IMR-90 (cell line): ENCODE results near the gene MYCBP2. TPM values are rescaled to one million over a fixed set of nuclear protein-coding genes. Genes with fewer than 3 reads are reported as not detected.

Experiments used
- ATAC-seq: fragments of 200-7000 bp; cut with Tn5 transposase; 2 replicates; pipeline ENCODE4 v1.9.1; 2020; ENCODE audit warnings: low read depth, mild to moderate bottlenecking, moderate library complexity
- BruUV-seq: library from RNA; stranded (reverse); fragments of 400-500 nt; replicated peaks from 2 replicates; lab custom pipeline; 2021; lab: Mats Ljungman, UMichigan
- CTCF ChIA-PET: fragments of 300-600 bp; formaldehyde crosslinking; extraction: SDS; loops from one replicate; lab custom pipeline; 2021; ENCODE audit warnings: antibody characterized with exemption; lab: Yijun Ruan, JAX
- POLR2A ChIA-PET: fragments of 300-600 bp; sonication (Branson Sonifier 250); formaldehyde crosslinking; loops from one replicate; lab custom pipeline; 2022; ENCODE audit warnings: antibody characterized with exemption; ENCODE audit not compliant: unreplicated experiment; lab: Charles Lee
- DNase-seq: peaks from one replicate; pipeline ENCODE4 v3.0.0; 2013
- H2AFZ ChIP-seq: replicated peaks from 2 replicates; pipeline ENCODE3; 2013; ENCODE audit warnings: low read length, mild to moderate bottlenecking; ENCODE audit not compliant: poor library complexity
- H2AK5ac ChIP-seq: 2 replicates; pipeline ENCODE4 v1.6.1; 2013; ENCODE audit warnings: low read depth, low read length, inconsistent platforms
- H2AK9ac ChIP-seq: replicated peaks from 2 replicates; pipeline ENCODE3; 2013; ENCODE audit warnings: mild to moderate bottlenecking, low read depth, low read length, moderate library complexity; ENCODE audit not compliant: poor library complexity
- H2BK120ac ChIP-seq: 2 replicates; pipeline ENCODE4 v1.6.1; 2013; ENCODE audit warnings: low read depth, low read length, inconsistent platforms
- H2BK15ac ChIP-seq: 3 replicates; pipeline ENCODE4 v1.6.1; 2013; ENCODE audit warnings: low read depth, low read length, inconsistent platforms
- H2BK20ac ChIP-seq: 2 replicates; pipeline ENCODE4 v1.6.1; 2013; ENCODE audit warnings: low read depth, mild to moderate bottlenecking, inconsistent platforms, low read length, moderate library complexity
- H2BK5ac ChIP-seq: 2 replicates; pipeline ENCODE4 v1.6.1; 2013; ENCODE audit warnings: mild to moderate bottlenecking, low read depth, low read length, inconsistent platforms; ENCODE audit not compliant: poor library complexity, severe bottlenecking
- H3K14ac ChIP-seq: replicated peaks from 2 replicates; pipeline ENCODE4 v1.6.1; 2013; ENCODE audit warnings: low read depth, low read length, inconsistent platforms
- H3K18ac ChIP-seq: 2 replicates; pipeline ENCODE4 v1.6.1; 2013; ENCODE audit warnings: low read depth, low read length, control low read depth
- H3K23ac ChIP-seq: 2 replicates; pipeline ENCODE4 v1.6.1; 2013; ENCODE audit warnings: low read depth, low read length, inconsistent platforms
- H3K27ac ChIP-seq: 2 replicates; pipeline ENCODE4 v1.5.1; 2013; ENCODE audit warnings: mild to moderate bottlenecking, control low read depth, low read length; ENCODE audit not compliant: insufficient read depth
- H3K27me3 ChIP-seq: 2 replicates; pipeline ENCODE4 v1.6.1; 2013; ENCODE audit warnings: low read length; ENCODE audit not compliant: control insufficient read depth, insufficient read depth
- H3K36me3 ChIP-seq: 2 replicates; pipeline ENCODE4 v1.6.1; 2013; ENCODE audit warnings: low read length, mixed read lengths; ENCODE audit not compliant: control insufficient read depth, insufficient read depth
- H3K4ac ChIP-seq: 2 replicates; pipeline ENCODE4 v1.6.1; 2013; ENCODE audit warnings: low read depth, low read length, inconsistent platforms
- H3K4me1 ChIP-seq: 2 replicates; pipeline ENCODE4 v1.6.1; 2013; ENCODE audit warnings: low read length, mixed read lengths; ENCODE audit not compliant: control insufficient read depth, insufficient read depth
- H3K4me2 ChIP-seq: 2 replicates; pipeline ENCODE4 v1.6.1; 2013; ENCODE audit warnings: low read depth, mild to moderate bottlenecking, control low read depth, low read length, moderate library complexity
- H3K4me3 ChIP-seq: 2 replicates; pipeline ENCODE4 v1.5.1; 2013; ENCODE audit warnings: low read depth, mild to moderate bottlenecking, control low read depth, low read length, moderate library complexity; ENCODE audit not compliant: insufficient read depth
- H3K56ac ChIP-seq: 2 replicates; pipeline ENCODE4 v1.6.1; 2013; ENCODE audit warnings: low read length, inconsistent platforms; ENCODE audit not compliant: insufficient read depth; ENCODE audit errors: extremely low read depth
- H3K79me1 ChIP-seq, 2 experiments: 2 replicates each; pipeline ENCODE4 v1.6.1; 2013; ENCODE audit warnings: low read length in 2 of 2, inconsistent platforms in 1 of 2, low read depth in 1 of 2
- H3K9ac ChIP-seq: 2 replicates; pipeline ENCODE4 v1.6.1; 2013; ENCODE audit warnings: low read depth, low read length, control low read depth
- H3K9me1 ChIP-seq: 2 replicates; pipeline ENCODE4 v1.6.1; 2013; ENCODE audit warnings: low read length, inconsistent platforms; ENCODE audit not compliant: insufficient read depth
- H3K9me3 ChIP-seq: 2 replicates; pipeline ENCODE4 v1.6.1; 2013; ENCODE audit warnings: low read length; ENCODE audit not compliant: control insufficient read depth, insufficient read depth
- H4K20me1 ChIP-seq: 2 replicates; pipeline ENCODE4 v1.6.1; 2013; ENCODE audit warnings: low read length, inconsistent platforms; ENCODE audit not compliant: insufficient read depth
- H4K5ac ChIP-seq: 2 replicates; pipeline ENCODE4 v1.6.1; 2013; ENCODE audit warnings: mild to moderate bottlenecking, low read depth, low read length, control low read depth
- H4K8ac ChIP-seq, 2 experiments: 2 replicates each; pipeline ENCODE4 v1.6.1; 2013; ENCODE audit warnings: low read depth in 2 of 2, low read length in 2 of 2, control low read depth in 1 of 2, inconsistent platforms in 1 of 2
- H4K91ac ChIP-seq: 2 replicates; pipeline ENCODE4 v1.6.1; 2013; ENCODE audit warnings: low read depth, low read length, inconsistent platforms; ENCODE audit not compliant: insufficient read depth
- CHD1 ChIP-seq: IDR thresholded peaks from 2 replicates; pipeline ENCODE4 v1.6.1; 2012; ENCODE audit warnings: low read depth, low read length, improper control_type of control experiment
- RCOR1 ChIP-seq: IDR thresholded peaks from 2 replicates; pipeline ENCODE4 v1.6.1; 2012; ENCODE audit warnings: mild to moderate bottlenecking, low read length, improper control_type of control experiment; ENCODE audit not compliant: insufficient replicate concordance
- WGBS, 2 experiments: methylation state at CpG; one replicate each; pipeline versions ENCODE4 v1.1.5 to v1.1.7; 2013; ENCODE audit warnings: missing lambda C conversion rate in 2 of 2; ENCODE audit not compliant: insufficient read length in 1 of 2; ENCODE audit errors: extremely low coverage in 2 of 2; 5-methylcytosine and 5-hydroxymethylcytosine counted together
- dilution Hi-C: fragments of 300-500 bp; cut with HindIII; formaldehyde crosslinking; loops from one replicate; pipeline ENCODE4 v1.14.3; 2018; ENCODE audit warnings: low sequenced_read_pairs; ENCODE audit not compliant: unreplicated experiment
- in situ Hi-C: fragments of 300-500 bp; cut with MboI; formaldehyde crosslinking; loops from 3 replicates; pipeline ENCODE4 v1.14.3; 2019; ENCODE audit warnings: low sequenced_read_pairs, inconsistent platforms, mixed read lengths
- intact Hi-C: fragments of 100-400 bp; cut with micrococcal nuclease; formaldehyde crosslinking; loops from 2 replicates; pipeline ENCODE4 v1.10.0; 2022
- polyA plus RNA-seq, 3 experiments: library from polyadenylated mRNA; depleted of rRNA; stranded (reverse); fragments of >200 nt; gene quantifications; 2 replicates each; pipeline ENCODE4 v1.2.3, GENCODE V29; 2012; ENCODE audit warnings: low replicate concordance in 1 of 3
- total RNA-seq: library from RNA; depleted of rRNA; stranded (reverse); fragments of >200 nt; gene quantifications from 2 replicates; pipeline ENCODE4 v1.2.3, GENCODE V29; 2012

MYCBP2 gene
- total and polyA plus RNA-seq, 2 of the 4 experiments (the other 2 are of a cell fraction), result 20.1 to 43.2 TPM

DNA sequence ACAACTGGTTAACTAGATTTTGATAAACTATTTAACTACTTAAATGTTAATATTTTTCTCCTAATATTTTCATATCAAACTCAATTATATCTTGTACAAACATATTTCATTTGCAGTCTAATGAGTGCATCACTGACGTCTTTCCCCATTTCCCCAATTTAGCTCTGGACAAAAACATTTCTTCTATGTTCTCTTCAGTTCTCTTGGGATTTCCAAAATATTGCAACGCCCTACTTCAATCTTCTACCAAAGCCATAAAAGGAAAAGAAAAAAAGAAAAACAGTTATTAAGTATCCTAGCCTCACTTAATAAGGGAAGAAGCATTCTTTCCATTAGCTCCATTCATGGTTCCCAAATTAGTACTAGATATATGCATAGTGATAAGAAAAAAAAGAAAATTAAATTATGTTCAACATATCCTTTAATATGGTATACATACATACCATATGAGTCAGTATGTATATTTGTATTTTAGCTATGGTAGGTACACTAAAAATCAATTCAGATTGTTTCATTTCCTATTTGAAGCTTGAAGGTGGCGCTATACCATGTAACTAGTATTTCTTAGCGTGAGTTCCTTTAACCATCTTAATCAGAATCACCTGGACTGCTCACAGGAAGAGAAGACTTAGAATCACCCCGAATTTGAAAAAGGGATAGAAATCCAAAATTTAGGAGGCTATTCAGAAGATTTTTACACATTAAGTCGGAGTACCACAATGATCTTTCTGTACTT, 309.8 kb downstream of the MYCBP2 start:
- Histone ChIP-seq H3K79me1 (peaks cover 23 to 50% of the 10 kb centered on the region in 2 experiments), H4K20me1 (peaks cover 29% of the 10 kb centered on the region; the same call in 1 of the 2 replicates), H4K91ac (no peak overlapping the region), H3K56ac (no peak overlapping the region), H3K36me3 (peaks cover 27% of the 10 kb centered on the region), H2BK5ac (no peak overlapping the region), H2AK5ac (no peak overlapping the region), H3K27ac (no peak overlapping the region), H4K5ac (no peak overlapping the region), H2BK20ac (no peak overlapping the region), H3K9ac (no peak overlapping the region), H3K4me1 (peaks cover 8% of the 10 kb centered on the region), H3K23ac (no peak overlapping the region), H3K4me2 (no peak overlapping the region), H2BK120ac (no peak overlapping the region), H3K4ac (no peak overlapping the region), H3K9me1 (peaks cover 9% of the 10 kb centered on the region), H3K4me3 (no peak overlapping the region), H2BK15ac (no peak overlapping the region), H2AFZ (no peak overlapping the region), H3K9me3 (no peaks in the 10 kb centered on the region), H2AK9ac (no peak overlapping the region), H3K14ac (no peak overlapping the region), H3K27me3 (no peaks in the 10 kb centered on the region), H3K18ac (no peak overlapping the region), H4K8ac (no peak overlapping the region)
- BruUV-seq, result no TSS peak
- ChIA-PET CTCF (no interaction called here), POLR2A (no interaction called here)
- no peak for ATAC-seq
- intact Hi-C loops, result no loop called here
- TF ChIP-seq RCOR1, result no peak
- no peak for TF ChIP-seq CHD1
- dilution Hi-C loops, result no loop called here
- DNase-seq, result no peak
- in situ Hi-C loops, result no loop called here
- WGBS, 2 experiments, result 100% methylated on average over 1 of the region's 6 CpGs; no CpG with 5 or more reads in 1 of the 2 experiments
